K562 (cell line): Measurements from ENCODE around the gene LEPROT. TPM values are rescaled to one million over a fixed set of nuclear protein-coding genes. Genes with fewer than 3 reads are reported as not detected.

Experiments
- C11orf30 ChIP-seq: fragments of 450-650 bp; IDR thresholded peaks from 2 replicates; pipeline ENCODE4 v1.6.1; 2016; ENCODE audit warnings: low read depth, mild to moderate bottlenecking
- EP400 ChIP-seq: fragments of 450-650 bp; IDR thresholded peaks from 2 replicates; pipeline ENCODE4 v1.6.1; 2017; ENCODE audit warnings: antibody characterized with exemption, mild to moderate bottlenecking, moderate library complexity
- GATAD2B ChIP-seq: fragments of 450-650 bp; IDR thresholded peaks from 2 replicates; pipeline ENCODE4 v1.6.1; 2017; ENCODE audit warnings: mild to moderate bottlenecking, borderline replicate concordance
- IFI16 ChIP-seq: fragments of 250-450 bp; sonication (Bioruptor Pico); IDR thresholded peaks from 2 replicates; pipeline ENCODE4 v2.1.2; 2022; ENCODE audit warnings: mild to moderate bottlenecking, inconsistent platforms
- KDM4B ChIP-seq, 2 experiments: fragments of 450-650 bp in 1 of 2; sonication (generic) in 1 of 2; IDR thresholded peaks; 2 replicates each; pipeline ENCODE4 v1.6.1; 2016 to 2017; ENCODE audit warnings: borderline replicate concordance in 2 of 2, antibody characterized with exemption in 1 of 2, low read depth in 1 of 2, mild to moderate bottlenecking in 1 of 2
- MAFF ChIP-seq: IDR thresholded peaks from 2 replicates; pipeline ENCODE4 v1.6.1; 2012; ENCODE audit warnings: low read length, improper control_type of control experiment
- MAFG ChIP-seq: fragments of 450-650 bp; conservative IDR thresholded peaks from 2 replicates; pipeline ENCODE4 v1.6.1; 2016; ENCODE audit warnings: missing genetic modification characterization, missing compliant biosample characterization
- NFE2L1 ChIP-seq: fragments of 450-650 bp; IDR thresholded peaks from 2 replicates; pipeline ENCODE4 v1.6.1; 2016; ENCODE audit warnings: missing genetic modification characterization, low read depth, mild to moderate bottlenecking, missing compliant biosample characterization, moderate library complexity, borderline replicate concordance
- RBM22 ChIP-seq: fragments of 200-400 bp; formaldehyde crosslinking; IDR thresholded peaks from 2 replicates; pipeline ENCODE4 v1.6.1; 2018; ENCODE audit warnings: low read length, low read depth; ENCODE audit not compliant: poor library complexity, severe bottlenecking
- SMARCA4 ChIP-seq: fragments of 450-650 bp; IDR thresholded peaks from 2 replicates; pipeline ENCODE4 v1.6.1; 2016
- SRF ChIP-seq, 2 experiments: fragments of 250-450, 450-650 bp in 1 of 2; sonication (Bioruptor Pico) in 1 of 2; sonication (generic) in 1 of 2; formaldehyde crosslinking; IDR thresholded peaks; 2 replicates each; pipeline versions ENCODE4 v1.5.0 to v1.5.1; 2020 to 2022; ENCODE audit warnings: mild to moderate bottlenecking in 1 of 2, missing genetic modification reagents in 1 of 2
- SRSF7 ChIP-seq: fragments of 200-400 bp; formaldehyde crosslinking; optimal IDR thresholded peaks from 2 replicates; pipeline ENCODE3; 2017; ENCODE audit warnings: mild to moderate bottlenecking, low read depth, low read length
- TFAM ChIP-seq: fragments of 250-450 bp; sonication (Bioruptor Pico); conservative IDR thresholded peaks from 2 replicates; pipeline ENCODE4 v1.5.0; 2021; ENCODE audit warnings: mild to moderate bottlenecking, moderate library complexity
- ZEB2 ChIP-seq: fragments of 450-650 bp; IDR thresholded peaks from 2 replicates; pipeline ENCODE4 v1.6.1; 2016
- ZKSCAN3 ChIP-seq: fragments of 250-450 bp; sonication (Bioruptor Pico); IDR thresholded peaks from 2 replicates; pipeline ENCODE4 v1.4.0; 2020
- ZNF316 ChIP-seq: fragments of 450-650 bp; IDR thresholded peaks from 2 replicates; pipeline ENCODE4 v1.6.1; 2016
- ZNF384 ChIP-seq: IDR thresholded peaks from 2 replicates; pipeline ENCODE4 v1.6.1; 2012; ENCODE audit warnings: low read depth, low read length, improper control_type of control experiment
- ZNF551 ChIP-seq: fragments of 250-450 bp; sonication (Bioruptor Pico); IDR thresholded peaks from 2 replicates; pipeline ENCODE4 v1.5.0; 2021; ENCODE audit warnings: mild to moderate bottlenecking, moderate library complexity
- ZNF583 ChIP-seq: fragments of 250-450 bp; sonication (Bioruptor Pico); IDR thresholded peaks from 2 replicates; pipeline ENCODE4 v1.4.0; 2020
- polyA plus RNA-seq, 8 experiments: library from polyadenylated mRNA; depleted of rRNA in 4 of 8; stranded (reverse) in 5 of 8; unstranded in 3 of 8; fragments of >200 nt; fragmentation: Nextera tagmentation in 2 of 8; fragmentation: Illumina TruSeq in 1 of 8; extraction: Ambion mirVana in 2 of 8; extraction: Trizol in 1 of 8; gene quantifications; 2 replicates each; pipeline versions ENCODE4 v1.2.1 to v1.2.3, GENCODE V29; 2011 to 2014; ENCODE audit warnings: inconsistent platforms in 1 of 8, missing spikeins in 1 of 8
- total RNA-seq, 7 experiments: library from RNA; depleted of rRNA in 6 of 7; stranded (reverse); fragments of >200 nt in 6 of 7; fragmentation: Illumina TruSeq in 2 of 7; extraction: Trizol in 2 of 7; gene quantifications; 2 replicates each; pipeline versions ENCODE4 v1.2.1 to v1.2.3, GENCODE V29; 2011 to 2021; ENCODE audit warnings: low replicate concordance in 1 of 7
- TF ChIP-seq, protein P1 (sequence below): fragments of 450-650 bp; IDR thresholded peaks from 2 replicates; pipeline ENCODE4 v1.6.1; 2017; ENCODE audit warnings: antibody characterized with exemption, mild to moderate bottlenecking
- TF ChIP-seq, protein P2 (sequence below): sonication (generic); formaldehyde crosslinking; IDR thresholded peaks from 2 replicates; pipeline ENCODE4 v1.9.0; 2022; ENCODE audit warnings: mild to moderate bottlenecking, missing genetic modification reagents
- TF ChIP-seq, protein P3 (sequence below): fragments of 200-400 bp; formaldehyde crosslinking; IDR thresholded peaks from 2 replicates; pipeline ENCODE4 v1.6.1; 2017; ENCODE audit warnings: mild to moderate bottlenecking, low read depth, low read length, moderate library complexity
- TF ChIP-seq, protein P4 (sequence below), 2 experiments: fragments of 450-650 bp in 1 of 2; sonication (generic) in 1 of 2; formaldehyde crosslinking in 1 of 2; IDR thresholded peaks in 1 of 2; conservative IDR thresholded peaks in 1 of 2; 2 replicates each; pipeline versions ENCODE4 v1.6.1 to v1.8.1; 2016 to 2023; ENCODE audit warnings: mild to moderate bottlenecking in 2 of 2, moderate library complexity in 2 of 2, inconsistent platforms in 1 of 2, missing genetic modification reagents in 1 of 2

The LEPROT gene
- total and polyA plus RNA-seq, 9 of the 15 experiments (the other 6 are each of a cell fraction or from before 2014, with no cell fraction given): 28.1 to 97.5 (median 45.8) TPM

DNA sequence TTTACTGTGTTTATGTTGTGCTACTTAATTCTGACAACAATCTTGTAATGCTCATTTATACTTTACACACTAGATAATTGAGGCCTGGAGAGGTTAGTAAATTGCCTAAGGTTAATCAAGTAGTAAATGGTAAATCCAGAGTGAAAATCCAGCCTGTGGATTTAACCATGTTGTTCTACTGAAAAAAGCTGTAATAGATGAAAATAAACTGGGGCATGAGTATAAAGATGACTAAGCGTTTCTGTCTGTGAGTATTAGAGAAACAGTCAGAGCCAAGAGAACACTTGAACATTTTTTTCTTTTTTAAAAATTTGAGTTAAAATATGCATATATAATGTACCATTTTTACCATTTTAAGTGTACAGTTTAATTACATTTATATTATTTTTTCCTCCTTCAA is 47.9 kb upstream of the LEPROT start (continued):
- TF ChIP-seq MAFG (tag) (peak; percentile 96), KDM4B (IDR thresholded peaks at IDR 0.05; ENCODE audit: borderline replicate concordance in 2 of 2, low read depth in 1 of 2) (no peak), RBM22 (peak; percentile 31), IFI16 (no peak), ZNF551 (CRISPR knock-in tag) (no peak), SRF (CRISPR knock-in tag; IDR thresholded peaks at IDR 0.05) (no peak), ZNF384 (no peak), TFAM (CRISPR knock-in tag) (no peak), SRSF7 (no peak), NFE2L1 (tag) (peak; percentile 76; the same call in 1 of the 2 replicates), C11orf30 (peak; percentile 97), SMARCA4 (peak; percentile 56; the same call in 1 of the 2 replicates), GATAD2B (no peak), ZEB2 (no peak), ZKSCAN3 (CRISPR knock-in tag) (no peak), ZNF583 (CRISPR knock-in tag) (no peak), ZNF316 (peak; percentile 98), EP400 (0 out of 2 replicates have a peak, but pooled peaks have one; percentile 17), MAFF (peak; percentile 91)
- TF ChIP-seq, protein P1, sequence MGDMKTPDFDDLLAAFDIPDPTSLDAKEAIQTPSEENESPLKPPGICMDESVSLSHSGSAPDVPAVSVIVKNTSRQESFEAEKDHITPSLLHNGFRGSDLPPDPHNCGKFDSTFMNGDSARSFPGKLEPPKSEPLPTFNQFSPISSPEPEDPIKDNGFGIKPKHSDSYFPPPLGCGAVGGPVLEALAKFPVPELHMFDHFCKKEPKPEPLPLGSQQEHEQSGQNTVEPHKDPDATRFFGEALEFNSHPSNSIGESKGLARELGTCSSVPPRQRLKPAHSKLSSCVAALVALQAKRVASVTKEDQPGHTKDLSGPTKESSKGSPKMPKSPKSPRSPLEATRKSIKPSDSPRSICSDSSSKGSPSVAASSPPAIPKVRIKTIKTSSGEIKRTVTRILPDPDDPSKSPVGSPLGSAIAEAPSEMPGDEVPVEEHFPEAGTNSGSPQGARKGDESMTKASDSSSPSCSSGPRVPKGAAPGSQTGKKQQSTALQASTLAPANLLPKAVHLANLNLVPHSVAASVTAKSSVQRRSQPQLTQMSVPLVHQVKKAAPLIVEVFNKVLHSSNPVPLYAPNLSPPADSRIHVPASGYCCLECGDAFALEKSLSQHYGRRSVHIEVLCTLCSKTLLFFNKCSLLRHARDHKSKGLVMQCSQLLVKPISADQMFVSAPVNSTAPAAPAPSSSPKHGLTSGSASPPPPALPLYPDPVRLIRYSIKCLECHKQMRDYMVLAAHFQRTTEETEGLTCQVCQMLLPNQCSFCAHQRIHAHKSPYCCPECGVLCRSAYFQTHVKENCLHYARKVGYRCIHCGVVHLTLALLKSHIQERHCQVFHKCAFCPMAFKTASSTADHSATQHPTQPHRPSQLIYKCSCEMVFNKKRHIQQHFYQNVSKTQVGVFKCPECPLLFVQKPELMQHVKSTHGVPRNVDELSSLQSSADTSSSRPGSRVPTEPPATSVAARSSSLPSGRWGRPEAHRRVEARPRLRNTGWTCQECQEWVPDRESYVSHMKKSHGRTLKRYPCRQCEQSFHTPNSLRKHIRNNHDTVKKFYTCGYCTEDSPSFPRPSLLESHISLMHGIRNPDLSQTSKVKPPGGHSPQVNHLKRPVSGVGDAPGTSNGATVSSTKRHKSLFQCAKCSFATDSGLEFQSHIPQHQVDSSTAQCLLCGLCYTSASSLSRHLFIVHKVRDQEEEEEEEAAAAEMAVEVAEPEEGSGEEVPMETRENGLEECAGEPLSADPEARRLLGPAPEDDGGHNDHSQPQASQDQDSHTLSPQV: peak; percentile 69; the same call in 1 of the 2 replicates
- TF ChIP-seq, protein P2, sequence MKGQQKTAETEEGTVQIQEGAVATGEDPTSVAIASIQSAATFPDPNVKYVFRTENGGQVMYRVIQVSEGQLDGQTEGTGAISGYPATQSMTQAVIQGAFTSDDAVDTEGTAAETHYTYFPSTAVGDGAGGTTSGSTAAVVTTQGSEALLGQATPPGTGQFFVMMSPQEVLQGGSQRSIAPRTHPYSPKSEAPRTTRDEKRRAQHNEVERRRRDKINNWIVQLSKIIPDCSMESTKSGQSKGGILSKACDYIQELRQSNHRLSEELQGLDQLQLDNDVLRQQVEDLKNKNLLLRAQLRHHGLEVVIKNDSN (CRISPR knock-in tag): no peak
- TF ChIP-seq, protein P3, sequence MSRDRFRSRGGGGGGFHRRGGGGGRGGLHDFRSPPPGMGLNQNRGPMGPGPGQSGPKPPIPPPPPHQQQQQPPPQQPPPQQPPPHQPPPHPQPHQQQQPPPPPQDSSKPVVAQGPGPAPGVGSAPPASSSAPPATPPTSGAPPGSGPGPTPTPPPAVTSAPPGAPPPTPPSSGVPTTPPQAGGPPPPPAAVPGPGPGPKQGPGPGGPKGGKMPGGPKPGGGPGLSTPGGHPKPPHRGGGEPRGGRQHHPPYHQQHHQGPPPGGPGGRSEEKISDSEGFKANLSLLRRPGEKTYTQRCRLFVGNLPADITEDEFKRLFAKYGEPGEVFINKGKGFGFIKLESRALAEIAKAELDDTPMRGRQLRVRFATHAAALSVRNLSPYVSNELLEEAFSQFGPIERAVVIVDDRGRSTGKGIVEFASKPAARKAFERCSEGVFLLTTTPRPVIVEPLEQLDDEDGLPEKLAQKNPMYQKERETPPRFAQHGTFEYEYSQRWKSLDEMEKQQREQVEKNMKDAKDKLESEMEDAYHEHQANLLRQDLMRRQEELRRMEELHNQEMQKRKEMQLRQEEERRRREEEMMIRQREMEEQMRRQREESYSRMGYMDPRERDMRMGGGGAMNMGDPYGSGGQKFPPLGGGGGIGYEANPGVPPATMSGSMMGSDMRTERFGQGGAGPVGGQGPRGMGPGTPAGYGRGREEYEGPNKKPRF: no peak
- TF ChIP-seq, protein P4, sequence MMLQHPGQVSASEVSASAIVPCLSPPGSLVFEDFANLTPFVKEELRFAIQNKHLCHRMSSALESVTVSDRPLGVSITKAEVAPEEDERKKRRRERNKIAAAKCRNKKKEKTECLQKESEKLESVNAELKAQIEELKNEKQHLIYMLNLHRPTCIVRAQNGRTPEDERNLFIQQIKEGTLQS (IDR thresholded peaks at IDR 0.05): 0 out of 2 replicates have a peak, but pooled peaks have one; percentile 17
- TF ChIP-seq, protein P4 (CRISPR knock-in tag; conservative IDR thresholded peaks at IDR 0.05): no peak
